GM18519 (cell line): Measurements from ENCODE around the gene RAD51AP2.
"Not testable (repeated sequence)": the region's sequence is repeated elsewhere in the genome, so short reads cannot be mapped to it uniquely, and the experiment has no call there.

Source experiments
- ATAC-seq: cut with Tn5 transposase; IDR thresholded peaks from one replicate; pipeline ENCODE4 v1.9.1; 2021; ENCODE audit warnings: mild to moderate bottlenecking, moderate library complexity; ENCODE audit not compliant: unreplicated experiment, low FRiP score

RAD51AP2 gene

DNA sequence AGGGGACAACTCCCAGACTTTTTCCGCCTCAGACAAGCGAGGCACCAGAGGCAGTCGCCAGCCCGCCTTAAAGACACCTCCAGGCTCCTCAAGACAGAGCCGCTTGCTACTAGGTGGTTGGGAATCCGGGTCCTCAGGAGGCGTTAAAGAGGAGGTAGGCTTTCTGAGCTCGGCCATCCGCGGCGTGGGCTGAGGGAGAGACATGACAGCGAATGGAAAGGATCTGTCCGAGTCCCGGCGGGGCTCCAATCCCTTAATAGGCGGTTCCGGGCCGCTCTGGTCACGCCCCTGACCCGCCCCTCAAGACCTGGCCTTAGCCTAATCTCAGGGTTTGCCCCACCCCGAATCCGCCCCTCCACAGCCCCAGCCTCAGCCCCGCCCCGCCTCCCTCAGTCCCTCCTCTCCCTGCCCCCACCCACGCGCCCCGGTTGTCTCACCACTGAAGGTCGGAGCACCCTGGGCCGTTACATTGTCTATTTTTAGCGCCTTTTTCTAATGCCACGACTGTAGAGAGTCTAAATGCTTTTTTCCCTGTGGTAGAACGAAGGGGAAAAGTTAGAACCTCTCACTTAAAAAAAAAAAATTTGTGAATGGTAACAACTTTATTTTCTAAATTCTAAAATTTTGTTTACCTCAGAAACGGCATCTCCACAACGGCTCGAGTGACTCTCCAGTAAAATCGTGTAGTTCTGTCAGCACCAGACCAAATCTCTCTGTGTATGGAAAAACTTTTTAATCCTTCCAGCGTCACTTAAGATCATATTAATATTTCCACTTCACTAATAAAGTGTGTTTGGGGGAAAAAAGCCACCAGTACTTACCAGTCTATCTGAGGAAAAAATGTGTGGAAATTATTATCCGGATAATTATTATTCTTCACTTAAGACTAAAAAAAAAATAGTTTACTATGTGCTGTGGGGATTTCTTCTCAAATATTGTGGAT lies at the start of gene RAD51AP2:
RAD51AP2 (minus strand) TSS at position 229 of the 943 bp plus-strand sequence; CDS start at position 204, 25 bp downstream.
- peak; percentile 58 for ATAC-seq

GRCh38 chr2:17565726-17566125 lies 47.5 kb upstream of the RAD51AP2 start:
- ATAC-seq, result not testable (repeated sequence)

- no peak for ATAC-seq
Measured at GRCh38 chr2:17558878-17559277, 40.6 kb upstream of the RAD51AP2 start.

- no peak for ATAC-seq
Measured at GRCh38 chr2:17558053-17558452, 39.8 kb upstream of the RAD51AP2 start.

DNA sequence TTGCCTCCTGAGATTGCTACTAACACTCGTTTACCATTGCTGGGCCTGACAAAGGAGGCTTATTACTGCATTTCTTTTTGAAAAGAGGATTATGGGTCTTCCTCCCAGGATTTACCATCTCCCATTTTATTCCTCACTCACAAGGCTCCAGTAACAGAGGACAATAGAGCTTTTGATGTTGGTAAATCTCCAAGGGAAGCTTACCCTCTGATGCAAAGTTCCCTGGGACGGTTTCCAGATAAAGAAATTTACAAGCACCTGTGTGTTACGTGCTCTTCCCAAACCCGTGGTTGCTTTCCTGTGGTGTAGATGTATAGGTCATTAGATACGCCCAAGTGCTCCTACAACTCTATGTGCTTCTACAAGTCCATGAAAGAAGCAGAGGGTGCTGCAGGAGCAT lies 39.4 kb upstream of the RAD51AP2 start:
- ATAC-seq, result no peak

DNA sequence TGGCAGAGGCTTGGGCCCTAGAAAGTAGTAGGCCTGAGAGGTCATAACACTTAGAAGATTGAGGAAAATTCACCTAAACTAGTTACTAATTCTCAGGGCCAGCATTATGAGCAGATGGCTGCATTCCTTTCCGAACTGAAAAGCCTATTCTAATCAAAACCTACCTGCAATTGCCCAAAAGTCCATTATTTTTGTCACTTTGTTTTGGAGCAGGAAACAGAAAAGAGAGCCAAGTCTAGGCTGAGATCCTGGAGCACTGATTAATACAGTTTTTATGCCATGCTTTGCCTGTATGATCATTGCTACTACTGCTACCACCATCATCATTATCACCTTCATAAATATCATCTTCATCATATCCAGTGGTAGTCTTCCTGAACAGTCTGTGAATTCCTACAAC lies 36.9 kb upstream of the RAD51AP2 start:
- no peak for ATAC-seq

GRCh38 chr2:17550907-17551306 lies 32.7 kb upstream of the RAD51AP2 start:
- no peak for ATAC-seq

DNA sequence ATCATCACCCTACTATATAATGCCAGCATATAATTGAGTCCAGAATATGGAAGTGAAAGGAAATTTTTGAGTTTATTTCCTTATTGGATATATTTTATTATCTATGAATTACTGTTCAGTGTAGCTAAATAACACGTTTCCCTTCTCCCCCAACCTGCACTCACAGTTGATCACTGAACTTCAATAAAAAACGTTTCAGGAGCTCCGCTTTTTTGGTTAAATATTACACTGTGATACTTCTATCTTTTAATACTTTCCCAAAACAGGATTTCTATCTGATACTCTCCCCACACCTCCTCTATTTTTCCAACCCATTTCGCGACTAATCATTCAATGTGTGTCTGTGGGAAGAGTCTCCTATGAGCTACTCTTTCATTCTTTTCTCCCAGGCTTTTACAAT lies 29.5 kb upstream of the RAD51AP2 start:
- no peak for ATAC-seq

GRCh38 chr2:17547237-17547636 lies 29.0 kb upstream of the RAD51AP2 start:
- no peak for ATAC-seq

DNA sequence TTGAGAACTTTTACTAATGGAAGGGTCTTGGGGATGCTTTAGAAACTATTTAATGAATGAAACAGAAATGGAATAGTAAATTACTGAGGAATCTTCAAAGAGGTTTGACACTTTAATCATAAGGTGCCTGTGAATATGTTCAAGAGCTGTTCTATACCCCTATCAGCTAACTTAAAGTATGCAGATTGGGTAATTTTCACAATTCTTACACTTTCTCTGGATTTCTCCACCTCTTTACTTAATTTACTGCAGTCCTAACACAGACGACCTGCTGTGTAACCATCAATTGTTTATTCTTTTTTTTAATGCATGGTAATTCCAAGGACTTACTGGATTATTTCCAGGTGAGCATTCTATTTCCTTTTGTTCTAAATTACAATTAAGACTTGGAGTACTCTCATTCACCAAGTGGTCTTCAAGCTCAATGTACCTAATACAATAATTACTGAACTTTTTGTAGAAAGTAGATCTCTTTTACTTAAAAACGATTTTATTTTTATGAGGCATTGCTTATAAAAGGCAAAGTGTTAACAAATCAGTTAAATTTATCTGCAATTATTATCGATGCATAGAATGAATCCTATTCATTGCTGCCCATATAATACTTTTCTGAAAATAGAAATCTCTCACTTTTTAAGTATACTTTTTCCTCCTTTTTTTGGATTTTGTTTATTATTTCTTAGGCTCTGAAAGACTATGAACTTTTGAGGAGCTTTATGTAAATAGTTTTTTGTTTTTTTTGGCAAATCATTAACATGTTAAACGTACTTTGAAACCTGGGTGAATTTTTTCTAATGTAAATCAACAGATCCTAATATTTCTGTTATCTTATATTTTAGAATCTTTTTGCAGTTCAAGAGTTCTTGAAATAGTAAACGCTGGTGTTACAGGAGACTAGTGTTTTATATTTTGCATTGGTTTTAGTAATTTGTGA lies 27.7 kb upstream of the RAD51AP2 start:
- no peak for ATAC-seq

- ATAC-seq, result no peak
Measured at GRCh38 chr2:17544256-17544655, 26.0 kb upstream of the RAD51AP2 start.

DNA sequence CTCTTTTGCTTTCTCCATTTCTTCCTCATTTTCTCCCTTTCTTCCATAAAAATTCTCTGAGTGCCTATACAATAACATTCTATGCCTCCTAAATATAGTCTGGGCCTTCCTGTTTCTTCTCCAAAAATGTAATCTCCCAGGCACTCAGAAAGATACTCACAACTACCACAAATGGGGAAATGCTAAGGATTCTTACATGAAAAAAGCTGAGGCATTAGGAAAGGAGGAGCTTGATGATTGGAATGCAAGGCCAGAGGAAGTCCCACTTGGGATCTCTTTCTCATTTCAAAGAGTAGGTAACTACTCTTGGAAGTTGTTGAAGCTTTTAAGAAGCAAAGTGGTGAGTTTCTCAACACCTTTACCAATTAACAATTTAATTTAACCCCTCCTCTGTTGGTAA lies 25.6 kb upstream of the RAD51AP2 start:
- no peak for ATAC-seq

GRCh38 chr2:17543131-17543660 lies 25.0 kb upstream of the RAD51AP2 start:
- no peak for ATAC-seq

GRCh38 chr2:17542471-17542870 lies 24.2 kb upstream of the RAD51AP2 start:
- ATAC-seq, result no peak

DNA sequence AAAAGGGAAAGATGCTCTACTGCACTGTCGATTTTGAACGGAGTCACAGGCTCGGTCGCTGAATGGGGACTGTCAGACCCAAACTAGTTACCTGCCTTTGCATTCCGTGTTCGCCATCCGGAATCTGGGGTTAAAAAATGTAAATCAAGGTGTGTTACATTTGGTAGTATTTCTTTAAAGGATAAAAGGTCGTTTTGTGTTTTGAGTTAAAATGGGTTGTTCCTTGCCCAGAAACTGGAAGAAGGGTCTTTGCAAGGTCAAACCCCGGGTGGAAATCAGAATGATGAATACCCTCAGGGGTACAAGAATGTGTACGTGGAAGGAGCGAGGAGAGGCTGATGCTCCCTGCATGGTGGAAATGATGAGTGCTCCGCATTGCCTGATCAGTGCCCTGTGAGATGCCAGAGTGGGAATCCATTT lies 23.3 kb upstream of the RAD51AP2 start:
- ATAC-seq, result no peak

GRCh38 chr2:17540813-17541530 lies 22.7 kb upstream of the RAD51AP2 start:
- no peak for ATAC-seq

DNA sequence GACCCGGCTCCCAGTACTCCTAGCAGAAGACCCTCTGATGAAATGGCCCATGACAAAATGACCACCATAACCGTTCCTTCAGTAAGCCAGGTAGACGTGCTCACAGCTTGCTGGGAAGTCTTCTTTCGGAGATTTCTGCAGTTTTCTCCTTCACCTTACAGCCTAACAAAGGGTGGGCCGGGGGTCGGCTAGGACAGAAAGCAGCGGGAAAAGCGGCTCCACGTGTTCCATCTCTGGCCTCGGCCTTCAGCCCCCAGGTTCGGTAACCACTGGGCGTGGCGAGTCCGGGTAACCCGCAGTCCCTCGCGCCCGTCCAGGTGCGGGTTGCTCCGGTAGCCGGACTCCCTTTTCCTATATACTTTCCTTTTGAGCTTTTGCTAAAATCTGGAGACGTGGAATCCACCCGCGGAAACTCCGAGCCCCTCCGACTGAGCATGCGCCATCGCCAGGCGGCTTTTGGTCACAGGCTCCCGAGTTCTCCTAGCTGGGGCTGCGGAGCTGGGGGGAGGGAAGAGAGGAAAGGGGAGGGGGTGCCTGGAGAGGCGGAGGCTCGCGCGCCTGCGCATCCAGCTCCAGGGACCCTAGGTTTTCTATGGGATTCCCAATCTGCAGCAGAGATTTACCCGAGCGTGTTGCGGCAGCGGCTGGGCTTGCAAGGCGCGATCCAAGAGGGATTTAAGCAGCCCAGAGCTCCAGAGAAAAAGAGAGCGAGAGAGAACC lies 22.0 kb upstream of the RAD51AP2 start, which contains the start of gene VSNL1:
VSNL1 (plus strand) TSS at position 604 of the 720 bp plus-strand sequence. CDS start 51,379 bp downstream, outside the sequence.
- no peak for ATAC-seq

- no peak for ATAC-seq
Measured at GRCh38 chr2:17539611-17540092, 21.4 kb upstream of the RAD51AP2 start.

- ATAC-seq, result peak; percentile 59
Measured at GRCh38 chr2:17538844-17539554, 20.8 kb upstream of the RAD51AP2 start.
